H9 (cell line): ENCODE results near the gene ANKRD34A. TPM values are rescaled to one million over a fixed set of nuclear protein-coding genes. Genes with fewer than 3 reads are reported as not detected.

Experiments
- DNase-seq: peaks from one replicate; pipeline ENCODE4 v3.0.0-alpha.2; 2017
- H2AFZ ChIP-seq: one replicate; pipeline ENCODE4 v1.6.1; 2013; ENCODE audit warnings: mild to moderate bottlenecking, low read length, control low read depth, moderate library complexity
- H2AK5ac ChIP-seq: 2 replicates; pipeline ENCODE4 v1.6.1; 2013; ENCODE audit warnings: low read length, control low read depth, mixed read lengths; ENCODE audit not compliant: insufficient read length
- H2BK120ac ChIP-seq: one replicate; pipeline ENCODE4 v1.6.1; 2013; ENCODE audit warnings: low read depth, mild to moderate bottlenecking, low read length, control low read depth, inconsistent platforms; ENCODE audit not compliant: poor library complexity, severe bottlenecking
- H2BK12ac ChIP-seq: 2 replicates; pipeline ENCODE4 v1.6.1; 2013; ENCODE audit warnings: low read length, control low read depth, mixed read lengths, low read depth; ENCODE audit not compliant: insufficient read length
- H2BK15ac ChIP-seq: 2 replicates; pipeline ENCODE4 v1.6.1; 2013; ENCODE audit warnings: low read depth, low read length, control low read depth
- H2BK20ac ChIP-seq: one replicate; pipeline ENCODE4 v1.6.1; 2013; ENCODE audit warnings: low read depth, mild to moderate bottlenecking, low read length, control low read depth, inconsistent platforms; ENCODE audit not compliant: poor library complexity, severe bottlenecking
- H2BK5ac ChIP-seq: 2 replicates; pipeline ENCODE4 v1.6.1; 2013; ENCODE audit warnings: low read length, control low read depth, mixed read lengths; ENCODE audit not compliant: insufficient read length
- H3K14ac ChIP-seq: 2 replicates; pipeline ENCODE4 v1.6.1; 2013; ENCODE audit warnings: low read length, control low read depth; ENCODE audit not compliant: insufficient read depth
- H3K18ac ChIP-seq: 2 replicates; pipeline ENCODE4 v1.6.1; 2013; ENCODE audit warnings: low read depth, mild to moderate bottlenecking, mixed read lengths, low read length, control low read depth; ENCODE audit not compliant: insufficient read length
- H3K23ac ChIP-seq: 2 replicates; pipeline ENCODE4 v1.6.1; 2013; ENCODE audit warnings: low read length, control low read depth, mixed read lengths, low read depth; ENCODE audit not compliant: insufficient read length
- H3K23me2 ChIP-seq: 2 replicates; pipeline ENCODE4 v1.6.1; 2013; ENCODE audit warnings: low read depth, mild to moderate bottlenecking, mixed read lengths, low read length, control low read depth; ENCODE audit not compliant: insufficient read length, poor library complexity, severe bottlenecking
- H3K27ac ChIP-seq: 2 replicates; pipeline ENCODE4 v1.5.1; 2013; ENCODE audit warnings: low read length, control low read depth, mixed read lengths, low read depth; ENCODE audit not compliant: insufficient read length
- H3K27me3 ChIP-seq: 2 replicates; pipeline ENCODE4 v1.6.1; 2013; ENCODE audit warnings: low read length, control low read depth, inconsistent platforms; ENCODE audit not compliant: insufficient read depth
- H3K4ac ChIP-seq: 2 replicates; pipeline ENCODE4 v1.6.1; 2013; ENCODE audit warnings: low read depth, mild to moderate bottlenecking, control low read depth, inconsistent platforms, low read length, moderate library complexity
- H3K4me1 ChIP-seq: 2 replicates; pipeline ENCODE4 v1.6.1; 2013; ENCODE audit warnings: low read length, control low read depth, inconsistent platforms; ENCODE audit not compliant: insufficient read depth
- H3K4me2 ChIP-seq: 2 replicates; pipeline ENCODE4 v1.6.1; 2013; ENCODE audit warnings: low read length, control low read depth, mixed read lengths; ENCODE audit not compliant: insufficient read length, insufficient read depth
- H3K56ac ChIP-seq: 2 replicates; pipeline ENCODE4 v1.6.1; 2013; ENCODE audit warnings: low read depth, mild to moderate bottlenecking, mixed read lengths, low read length, control low read depth; ENCODE audit not compliant: insufficient read length
- H3K79me1 ChIP-seq: 2 replicates; pipeline ENCODE4 v1.6.1; 2013; ENCODE audit warnings: low read depth, mild to moderate bottlenecking, moderate library complexity, low read length, control low read depth, inconsistent platforms; ENCODE audit not compliant: insufficient read depth, poor library complexity, severe bottlenecking
- H3K79me2 ChIP-seq: 2 replicates; pipeline ENCODE4 v1.6.1; 2013; ENCODE audit warnings: low read length, control low read depth, inconsistent platforms; ENCODE audit not compliant: insufficient read depth
- H3K9ac ChIP-seq: 2 replicates; pipeline ENCODE4 v1.6.1; 2013; ENCODE audit warnings: low read length, control low read depth, mixed read lengths; ENCODE audit not compliant: insufficient read length; ENCODE audit errors: extremely low read depth
- H3K9me3 ChIP-seq: one replicate; pipeline ENCODE4 v1.6.1; 2013; ENCODE audit warnings: low read depth, low read length, inconsistent platforms; ENCODE audit not compliant: control insufficient read depth
- H3T11ph ChIP-seq: one replicate; pipeline ENCODE4 v1.6.1; 2013; ENCODE audit warnings: mild to moderate bottlenecking, low read length, control low read depth, inconsistent platforms
- H4K20me1 ChIP-seq: one replicate; pipeline ENCODE4 v1.6.1; 2013; ENCODE audit not compliant: control insufficient read depth, insufficient read length, insufficient read depth
- H4K5ac ChIP-seq: 2 replicates; pipeline ENCODE4 v1.6.1; 2013; ENCODE audit warnings: low read depth, mild to moderate bottlenecking, mixed read lengths, low read length, control low read depth; ENCODE audit not compliant: insufficient read length
- H4K8ac ChIP-seq: replicated peaks from 2 replicates; pipeline ENCODE4 v1.6.1; 2013; ENCODE audit warnings: low read length, control low read depth, mixed read lengths, low read depth; ENCODE audit not compliant: insufficient read length
- H4K91ac ChIP-seq: 2 replicates; pipeline ENCODE4 v1.6.1; 2013; ENCODE audit warnings: low read depth, mild to moderate bottlenecking, moderate library complexity, mixed read lengths, low read length, control low read depth; ENCODE audit not compliant: insufficient read length
- H3K27ac Mint-ChIP-seq, 3 experiments: 2 replicates in 2 of 3; 3 replicates in 1 of 3; pipeline ENCODE4 v1.8.0; 2020 to 2021; ENCODE audit warnings: mixed read lengths in 3 of 3, mild to moderate bottlenecking in 1 of 3, moderate library complexity in 1 of 3
- H3K27me3 Mint-ChIP-seq: 2 replicates; pipeline ENCODE4 v1.8.0; 2021; ENCODE audit warnings: low read depth, mild to moderate bottlenecking, moderate library complexity, mixed read lengths
- H3K36me3 Mint-ChIP-seq, 3 experiments: 2 replicates in 2 of 3; 3 replicates in 1 of 3; pipeline ENCODE4 v1.8.0; 2020 to 2021; ENCODE audit warnings: low read depth in 3 of 3, mixed read lengths in 3 of 3; ENCODE audit not compliant: insufficient read depth in 1 of 3
- H3K4me1 Mint-ChIP-seq, 2 experiments: 2 replicates each; pipeline ENCODE4 v1.8.0; 2020; ENCODE audit warnings: mixed read lengths in 2 of 2
- H3K4me3 Mint-ChIP-seq, 2 experiments: 2 replicates in 1 of 2; 3 replicates in 1 of 2; pipeline ENCODE4 v1.8.0; 2020 to 2021; ENCODE audit warnings: mild to moderate bottlenecking in 2 of 2, mixed read lengths in 2 of 2, moderate library complexity in 1 of 2
- H3K9me3 Mint-ChIP-seq, 2 experiments: 2 replicates in 1 of 2; 3 replicates in 1 of 2; pipeline ENCODE4 v1.8.0; 2020; ENCODE audit warnings: mild to moderate bottlenecking in 2 of 2, mixed read lengths in 2 of 2, moderate library complexity in 1 of 2
- CTCF ChIP-seq: fragments of 200-600 bp; sonication (generic); conservative IDR thresholded peaks from 3 replicates; pipeline ENCODE4 v1.8.0; 2021; ENCODE audit warnings: antibody characterized with exemption, mild to moderate bottlenecking
- WGBS: extraction: QIAGEN DNeasy Blood & Tissue Kit; methylation state at CpG from one replicate; pipeline ENCODE4 v1.1.7; 2013; ENCODE audit warnings: missing lambda C conversion rate, low lambda C conversion rate, mixed read lengths; ENCODE audit not compliant: insufficient read length; ENCODE audit errors: extremely low coverage; 5-methylcytosine and 5-hydroxymethylcytosine counted together
- total RNA-seq: library from RNA; stranded (reverse); gene quantifications from 2 replicates; pipeline ENCODE4 v1.2.1, GENCODE V29; 2021

Gene ANKRD34A
- total RNA-seq, 1 experiment from 2014 or later, result 0.39 TPM

GRCh38 chr1:145987926-145988325, 23.6 kb upstream of the ANKRD34A start:
- Histone ChIP-seq H2BK5ac (no peak overlapping the region), H3K23ac (no peak overlapping the region), H3K4me1 (peaks cover 9% of the 10 kb centered on the region; the same call in 1 of the 2 replicates), H3K56ac (no peak overlapping the region), H4K20me1 (no peaks in the 10 kb centered on the region), H3K4ac (no peak overlapping the region), H3K27ac (no peak overlapping the region), H2AK5ac (no peak overlapping the region), H3K18ac (no peak overlapping the region), H3T11ph (no peak overlapping the region), H2BK20ac (no peak overlapping the region), H4K91ac (no peak overlapping the region), H3K27me3 (no peaks in the 10 kb centered on the region), H2BK120ac (no peak overlapping the region), H2AFZ (no peak overlapping the region), H3K79me1 (no peaks in the 10 kb centered on the region), H2BK12ac (no peak overlapping the region), H3K9ac (no peak overlapping the region), H3K9me3 (no peaks in the 10 kb centered on the region), H3K79me2 (no peaks in the 10 kb centered on the region), H3K23me2 (no peaks in the 10 kb centered on the region), H2BK15ac (no peak overlapping the region), H4K8ac (no peak overlapping the region), H4K5ac (no peak overlapping the region), H3K4me2 (no peak overlapping the region), H3K14ac (no peak overlapping the region)
- no peaks in the 10 kb centered on the region for H3K9me3 Mint-ChIP-seq
- WGBS, result no CpG with 5 or more reads among the region's 1 CpG
- H3K4me3 Mint-ChIP-seq, result no peak overlapping the region
- peaks cover 4 to 7% (median 5%) of the 10 kb centered on the region in 3 experiments; a peak in 5 of 7 replicates for H3K36me3 Mint-ChIP-seq
- DNase-seq, result no peak
- TF ChIP-seq CTCF, result no peak
- H3K27me3 Mint-ChIP-seq, result no peaks in the 10 kb centered on the region
- no peak overlapping the region for H3K27ac Mint-ChIP-seq
- H3K4me1 Mint-ChIP-seq, result peaks cover 17 to 29% of the 10 kb centered on the region in 2 experiments
